K562 (cell line): ENCODE measurements around the gene NFIB. TPM values are rescaled to one million over a fixed set of nuclear protein-coding genes. Genes with fewer than 3 reads are reported as not detected.

Experiments
- CREM ChIP-seq: IDR thresholded peaks from 2 replicates; pipeline ENCODE4 v1.6.1; 2014; ENCODE audit warnings: antibody characterized with exemption, low read depth
- NUFIP1 ChIP-seq: fragments of 450-650 bp; IDR thresholded peaks from 2 replicates; pipeline ENCODE4 v1.6.1; 2018; ENCODE audit not compliant: partially characterized antibody
- PML ChIP-seq: IDR thresholded peaks from 2 replicates; pipeline ENCODE4 v1.6.1; 2012; ENCODE audit warnings: low read length, inconsistent platforms
- RAD21 ChIP-seq, 2 experiments: fragments of 250-450 bp in 1 of 2; fragments of 450-650 bp in 1 of 2; sonication (Bioruptor Pico) in 1 of 2; formaldehyde crosslinking in 1 of 2; IDR thresholded peaks in 1 of 2; conservative IDR thresholded peaks in 1 of 2; 2 replicates each; pipeline versions ENCODE4 v1.4.0 to v1.8.0; 2020 to 2022; ENCODE audit warnings: mild to moderate bottlenecking in 2 of 2, moderate library complexity in 1 of 2
- RBM25 ChIP-seq: fragments of 200-400 bp; formaldehyde crosslinking; IDR thresholded peaks from 2 replicates; pipeline ENCODE4 v1.6.1; 2018; ENCODE audit warnings: low read length, low read depth, moderate library complexity; ENCODE audit not compliant: severe bottlenecking
- polyA plus RNA-seq, 8 experiments: library from polyadenylated mRNA; depleted of rRNA in 4 of 8; stranded (reverse) in 5 of 8; unstranded in 3 of 8; fragments of >200 nt; fragmentation: Nextera tagmentation in 2 of 8; fragmentation: Illumina TruSeq in 1 of 8; extraction: Ambion mirVana in 2 of 8; extraction: Trizol in 1 of 8; gene quantifications; 2 replicates each; pipeline versions ENCODE4 v1.2.1 to v1.2.3, GENCODE V29; 2011 to 2014; ENCODE audit warnings: inconsistent platforms in 1 of 8, missing spikeins in 1 of 8
- total RNA-seq, 7 experiments: library from RNA; depleted of rRNA in 6 of 7; stranded (reverse); fragments of >200 nt in 6 of 7; fragmentation: Illumina TruSeq in 2 of 7; extraction: Trizol in 2 of 7; gene quantifications; 2 replicates each; pipeline versions ENCODE4 v1.2.1 to v1.2.3, GENCODE V29; 2011 to 2021; ENCODE audit warnings: low replicate concordance in 1 of 7
- TF ChIP-seq, protein P1 (sequence below), 2 experiments: fragments of 450-650 bp in 1 of 2; sonication (generic) in 1 of 2; formaldehyde crosslinking in 1 of 2; IDR thresholded peaks; 2 replicates each; pipeline versions ENCODE4 v1.7.1 to v1.9.0; 2016 to 2022; ENCODE audit warnings: inconsistent platforms in 1 of 2, mild to moderate bottlenecking in 1 of 2, missing genetic modification reagents in 1 of 2

Gene NFIB
- total and polyA plus RNA-seq, 9 of the 15 experiments (the other 6 are each of a cell fraction or from before 2014, with no cell fraction given) = 1.2 to 3.3 (median 1.9) TPM

GRCh38 chr9:14190240-14190639 is 123.7 kb downstream of the NFIB start (continued):
- TF ChIP-seq, protein P1, sequence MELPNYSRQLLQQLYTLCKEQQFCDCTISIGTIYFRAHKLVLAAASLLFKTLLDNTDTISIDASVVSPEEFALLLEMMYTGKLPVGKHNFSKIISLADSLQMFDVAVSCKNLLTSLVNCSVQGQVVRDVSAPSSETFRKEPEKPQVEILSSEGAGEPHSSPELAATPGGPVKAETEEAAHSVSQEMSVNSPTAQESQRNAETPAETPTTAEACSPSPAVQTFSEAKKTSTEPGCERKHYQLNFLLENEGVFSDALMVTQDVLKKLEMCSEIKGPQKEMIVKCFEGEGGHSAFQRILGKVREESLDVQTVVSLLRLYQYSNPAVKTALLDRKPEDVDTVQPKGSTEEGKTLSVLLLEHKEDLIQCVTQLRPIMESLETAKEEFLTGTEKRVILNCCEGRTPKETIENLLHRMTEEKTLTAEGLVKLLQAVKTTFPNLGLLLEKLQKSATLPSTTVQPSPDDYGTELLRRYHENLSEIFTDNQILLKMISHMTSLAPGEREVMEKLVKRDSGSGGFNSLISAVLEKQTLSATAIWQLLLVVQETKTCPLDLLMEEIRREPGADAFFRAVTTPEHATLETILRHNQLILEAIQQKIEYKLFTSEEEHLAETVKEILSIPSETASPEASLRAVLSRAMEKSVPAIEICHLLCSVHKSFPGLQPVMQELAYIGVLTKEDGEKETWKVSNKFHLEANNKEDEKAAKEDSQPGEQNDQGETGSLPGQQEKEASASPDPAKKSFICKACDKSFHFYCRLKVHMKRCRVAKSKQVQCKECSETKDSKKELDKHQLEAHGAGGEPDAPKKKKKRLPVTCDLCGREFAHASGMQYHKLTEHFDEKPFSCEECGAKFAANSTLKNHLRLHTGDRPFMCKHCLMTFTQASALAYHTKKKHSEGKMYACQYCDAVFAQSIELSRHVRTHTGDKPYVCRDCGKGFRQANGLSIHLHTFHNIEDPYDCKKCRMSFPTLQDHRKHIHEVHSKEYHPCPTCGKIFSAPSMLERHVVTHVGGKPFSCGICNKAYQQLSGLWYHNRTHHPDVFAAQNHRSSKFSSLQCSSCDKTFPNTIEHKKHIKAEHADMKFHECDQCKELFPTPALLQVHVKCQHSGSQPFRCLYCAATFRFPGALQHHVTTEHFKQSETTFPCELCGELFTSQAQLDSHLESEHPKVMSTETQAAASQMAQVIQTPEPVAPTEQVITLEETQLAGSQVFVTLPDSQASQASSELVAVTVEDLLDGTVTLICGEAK (IDR thresholded peaks at IDR 0.05) = no peak
- TF ChIP-seq, protein P1 (CRISPR knock-in tag; IDR thresholded peaks at IDR 0.05) = no peak
- TF ChIP-seq NUFIP1 = no peak
- no peak for TF ChIP-seq PML
- no peak for TF ChIP-seq RAD21 (CRISPR knock-in tag; conservative IDR thresholded peaks at IDR 0.05 in 1 of 2, IDR thresholded peaks at IDR 0.05 in 1 of 2)
- no peak for TF ChIP-seq RBM25
- no peak for TF ChIP-seq CREM
